NCI-H187 (cell line): Measurements from ENCODE around the gene RRAS2.
"Not testable (repeated sequence)": the region's sequence is repeated elsewhere in the genome, so short reads cannot be mapped to it uniquely, and the experiment has no call there.

Experiments used
- DNase-seq, 2 experiments: peaks; one replicate each; lab custom pipeline; 2025; lab: John Stamatoyannopoulos, UW

RRAS2 gene

GRCh38 chr11:14358729-14359439 lies at the start of gene RRAS2:
RRAS2 (minus strand) TSS chr11:14359183; CDS start chr11:14358870, 313 bp downstream.
- DNase-seq = peak; percentile 32 to 75

- no peak for DNase-seq
Observed at GRCh38 chr11:14408612-14409011, 49.6 kb upstream of the RRAS2 start.

GRCh38 chr11:14406116-14406515 lies 47.1 kb upstream of the RRAS2 start:
- DNase-seq = not testable (repeated sequence)

- not testable (repeated sequence) for DNase-seq
Observed at GRCh38 chr11:14403528-14403927, 44.5 kb upstream of the RRAS2 start.

GRCh38 chr11:14399087-14399486 lies 40.1 kb upstream of the RRAS2 start:
- DNase-seq = no peak

- DNase-seq = no peak
Observed at GRCh38 chr11:14396273-14396672, 37.3 kb upstream of the RRAS2 start.

GRCh38 chr11:14393889-14394288 lies 34.9 kb upstream of the RRAS2 start:
- DNase-seq = no peak

- no peak for DNase-seq
Observed at GRCh38 chr11:14393129-14393528, 34.1 kb upstream of the RRAS2 start.

- DNase-seq = no peak
Observed at GRCh38 chr11:14390669-14391068, 31.7 kb upstream of the RRAS2 start.

GRCh38 chr11:14388352-14388751 lies 29.4 kb upstream of the RRAS2 start:
- no peak for DNase-seq

GRCh38 chr11:14386895-14387480 lies 28.0 kb upstream of the RRAS2 start:
- DNase-seq = no peak

- DNase-seq = no peak
Observed at GRCh38 chr11:14386081-14386480, 27.1 kb upstream of the RRAS2 start.

- no peak for DNase-seq
Observed at GRCh38 chr11:14384338-14384737, 25.4 kb upstream of the RRAS2 start.

GRCh38 chr11:14381968-14382367 lies 23.0 kb upstream of the RRAS2 start:
- DNase-seq = no peak

- peak in 1 of 2 experiments; percentile 3 for DNase-seq
Observed at GRCh38 chr11:14380947-14381561, 22.1 kb upstream of the RRAS2 start.

GRCh38 chr11:14380125-14380936 lies 21.3 kb upstream of the RRAS2 start:
- DNase-seq = no peak

GRCh38 chr11:14378171-14378570 lies 19.2 kb upstream of the RRAS2 start:
- no peak for DNase-seq

GRCh38 chr11:14376920-14377319 lies 17.9 kb upstream of the RRAS2 start:
- DNase-seq = no peak

- no peak for DNase-seq
Observed at GRCh38 chr11:14374922-14375830, 16.2 kb upstream of the RRAS2 start.

GRCh38 chr11:14373941-14374646 lies 15.1 kb upstream of the RRAS2 start:
- no peak for DNase-seq

- no peak for DNase-seq
Observed at GRCh38 chr11:14372011-14372410, 13.0 kb upstream of the RRAS2 start.
